HepG2 (cell line): ENCODE data around the gene SPI1. TPM values are rescaled to one million over a fixed set of nuclear protein-coding genes. Genes with fewer than 3 reads are reported as not detected.

Experiments used
- CREM ChIP-seq, 2 experiments: sonication (generic) in 1 of 2; formaldehyde crosslinking in 1 of 2; IDR thresholded peaks; 2 replicates each; pipeline versions ENCODE4 v1.4.0 to v1.6.1; 2016 to 2020; ENCODE audit warnings: antibody characterized with exemption in 1 of 2, mild to moderate bottlenecking in 1 of 2, missing genetic modification reagents in 1 of 2
- IRF2 ChIP-seq: IDR thresholded peaks from 2 replicates; pipeline ENCODE4 v1.6.1; 2018; ENCODE audit warnings: missing genetic modification reagents, missing compliant biosample characterization
- MZF1 ChIP-seq: sonication (generic); formaldehyde crosslinking; IDR thresholded peaks from 2 replicates; pipeline ENCODE4 v1.8.1; 2023; ENCODE audit warnings: mild to moderate bottlenecking, missing genetic modification reagents, borderline replicate concordance
- POLR2G ChIP-seq: fragments of 200-400 bp; formaldehyde crosslinking; IDR thresholded peaks from 2 replicates; pipeline ENCODE4 v1.6.1; 2018; ENCODE audit warnings: mild to moderate bottlenecking, low read depth, low read length, moderate library complexity
- SAP130 ChIP-seq: IDR thresholded peaks from 2 replicates; pipeline ENCODE4 v1.6.1; 2016; ENCODE audit warnings: low read depth
- SIN3A ChIP-seq: IDR thresholded peaks from 2 replicates; pipeline ENCODE4 v1.6.1; 2011; ENCODE audit warnings: low read depth, mild to moderate bottlenecking, control low read depth, low read length, borderline replicate concordance
- SP1 ChIP-seq, 2 experiments: fragments of 450-650 bp in 1 of 2; sonication (generic) in 1 of 2; formaldehyde crosslinking in 1 of 2; IDR thresholded peaks; 2 replicates each; pipeline versions ENCODE4 v1.4.0 to v1.6.1; 2016 to 2020; ENCODE audit warnings: missing genetic modification reagents in 1 of 2
- SP2 ChIP-seq: sonication (generic); formaldehyde crosslinking; IDR thresholded peaks from 2 replicates; pipeline ENCODE4 v1.5.1; 2020; ENCODE audit warnings: mild to moderate bottlenecking, missing genetic modification reagents
- TCF7 ChIP-seq: sonication (generic); IDR thresholded peaks from 2 replicates; pipeline ENCODE4 v1.6.1; 2016; ENCODE audit warnings: antibody characterized with exemption, low read depth
- TEAD3 ChIP-seq: optimal IDR thresholded peaks from 2 replicates; pipeline ENCODE3; 2016; ENCODE audit warnings: borderline replicate concordance
- ZC3H4 ChIP-seq: sonication (generic); formaldehyde crosslinking; IDR thresholded peaks from 2 replicates; pipeline ENCODE4 v1.4.0; 2020; ENCODE audit warnings: missing genetic modification reagents, borderline replicate concordance
- ZNF605 ChIP-seq: sonication (generic); formaldehyde crosslinking; IDR thresholded peaks from 2 replicates; pipeline ENCODE4 v1.8.0; 2022; ENCODE audit warnings: mild to moderate bottlenecking, missing genetic modification reagents
- ZZZ3 ChIP-seq: sonication (generic); formaldehyde crosslinking; IDR thresholded peaks from 2 replicates; pipeline ENCODE4 v1.4.0; 2020; ENCODE audit warnings: missing genetic modification reagents, mild to moderate bottlenecking, borderline replicate concordance
- polyA plus RNA-seq, 8 experiments: library from polyadenylated mRNA; depleted of rRNA in 3 of 8; stranded (reverse) in 7 of 8; unstranded in 1 of 8; fragments of >200 nt; fragmentation: Illumina TruSeq in 4 of 8; extraction: Trizol in 4 of 8; gene quantifications; 2 replicates each; pipeline versions ENCODE4 v1.2.1 to v1.2.3, GENCODE V29; 2011 to 2016; ENCODE audit warnings: low read depth in 4 of 8, missing spikeins in 1 of 8, mixed read lengths in 1 of 8; ENCODE audit not compliant: insufficient read depth in 1 of 8
- total RNA-seq, 5 experiments: library from RNA; depleted of rRNA; stranded (reverse); fragments of >200 nt; fragmentation: Illumina TruSeq; extraction: Trizol; gene quantifications; 2 replicates each; pipeline ENCODE4 v1.2.3, GENCODE V29; 2016; ENCODE audit warnings: low read depth in 1 of 5
- TF ChIP-seq, protein P1 (sequence below): sonication (generic); formaldehyde crosslinking; IDR thresholded peaks from 2 replicates; pipeline ENCODE4 v1.4.0; 2020; ENCODE audit warnings: mild to moderate bottlenecking, missing genetic modification reagents
- TF ChIP-seq, protein P2 (sequence below): sonication (generic); formaldehyde crosslinking; IDR thresholded peaks from 2 replicates; pipeline ENCODE4 v1.5.0; 2020; ENCODE audit warnings: missing genetic modification reagents
- TF ChIP-seq, protein P3 (sequence below): sonication (generic); formaldehyde crosslinking; conservative IDR thresholded peaks from 2 replicates; pipeline ENCODE4 v1.4.0; 2020; ENCODE audit warnings: mild to moderate bottlenecking, missing genetic modification reagents, moderate library complexity

Gene SPI1
- total and polyA plus RNA-seq, 2 of the 13 experiments (the other 11 are each of a cell fraction or from before 2014, with no cell fraction given) = not detected

DNA sequence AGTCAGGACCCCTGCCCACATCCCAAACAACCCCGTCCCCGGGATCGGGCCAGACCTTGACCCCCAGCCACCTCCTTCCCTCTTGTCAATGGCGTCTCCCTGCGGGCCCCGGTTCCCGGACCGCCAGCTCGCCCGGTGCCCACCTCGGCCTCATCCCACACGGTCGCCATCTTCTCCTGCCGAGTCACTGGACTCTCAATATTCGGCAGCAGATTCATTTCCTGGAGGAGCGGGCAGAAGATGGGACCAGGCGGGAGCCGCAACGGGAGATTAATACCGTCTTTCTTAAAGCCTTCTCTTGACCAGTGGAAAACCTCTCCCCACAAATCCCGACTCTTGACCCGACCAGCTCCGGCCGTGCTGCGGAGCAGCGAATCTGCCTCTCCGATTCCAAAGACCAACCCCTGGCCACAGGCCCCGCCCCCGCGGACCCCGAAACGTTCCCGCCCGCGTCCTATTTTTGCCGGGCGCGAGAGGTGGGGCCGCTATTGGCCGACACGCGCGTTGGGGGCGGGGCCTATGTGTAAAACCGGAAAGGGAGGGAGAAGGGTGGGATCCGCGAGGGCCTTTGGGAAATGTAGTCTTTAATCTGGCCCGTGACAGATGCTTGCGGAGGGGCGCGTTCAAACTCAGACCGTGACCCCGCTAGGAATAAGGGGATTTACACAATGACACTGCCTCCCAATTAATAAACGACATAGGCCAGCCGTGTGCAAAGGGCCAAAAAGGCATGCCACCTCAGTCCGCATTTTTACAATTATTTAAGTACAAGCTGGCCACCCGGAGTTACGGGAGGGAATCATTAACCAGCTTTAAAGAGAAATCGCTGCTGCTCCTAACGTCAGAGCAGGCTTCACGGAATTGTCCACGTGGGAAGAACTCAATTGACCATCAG lies 48.0 kb upstream of the SPI1 start, which contains the start of gene PSMC3 (continued):
- TF ChIP-seq, protein P1, sequence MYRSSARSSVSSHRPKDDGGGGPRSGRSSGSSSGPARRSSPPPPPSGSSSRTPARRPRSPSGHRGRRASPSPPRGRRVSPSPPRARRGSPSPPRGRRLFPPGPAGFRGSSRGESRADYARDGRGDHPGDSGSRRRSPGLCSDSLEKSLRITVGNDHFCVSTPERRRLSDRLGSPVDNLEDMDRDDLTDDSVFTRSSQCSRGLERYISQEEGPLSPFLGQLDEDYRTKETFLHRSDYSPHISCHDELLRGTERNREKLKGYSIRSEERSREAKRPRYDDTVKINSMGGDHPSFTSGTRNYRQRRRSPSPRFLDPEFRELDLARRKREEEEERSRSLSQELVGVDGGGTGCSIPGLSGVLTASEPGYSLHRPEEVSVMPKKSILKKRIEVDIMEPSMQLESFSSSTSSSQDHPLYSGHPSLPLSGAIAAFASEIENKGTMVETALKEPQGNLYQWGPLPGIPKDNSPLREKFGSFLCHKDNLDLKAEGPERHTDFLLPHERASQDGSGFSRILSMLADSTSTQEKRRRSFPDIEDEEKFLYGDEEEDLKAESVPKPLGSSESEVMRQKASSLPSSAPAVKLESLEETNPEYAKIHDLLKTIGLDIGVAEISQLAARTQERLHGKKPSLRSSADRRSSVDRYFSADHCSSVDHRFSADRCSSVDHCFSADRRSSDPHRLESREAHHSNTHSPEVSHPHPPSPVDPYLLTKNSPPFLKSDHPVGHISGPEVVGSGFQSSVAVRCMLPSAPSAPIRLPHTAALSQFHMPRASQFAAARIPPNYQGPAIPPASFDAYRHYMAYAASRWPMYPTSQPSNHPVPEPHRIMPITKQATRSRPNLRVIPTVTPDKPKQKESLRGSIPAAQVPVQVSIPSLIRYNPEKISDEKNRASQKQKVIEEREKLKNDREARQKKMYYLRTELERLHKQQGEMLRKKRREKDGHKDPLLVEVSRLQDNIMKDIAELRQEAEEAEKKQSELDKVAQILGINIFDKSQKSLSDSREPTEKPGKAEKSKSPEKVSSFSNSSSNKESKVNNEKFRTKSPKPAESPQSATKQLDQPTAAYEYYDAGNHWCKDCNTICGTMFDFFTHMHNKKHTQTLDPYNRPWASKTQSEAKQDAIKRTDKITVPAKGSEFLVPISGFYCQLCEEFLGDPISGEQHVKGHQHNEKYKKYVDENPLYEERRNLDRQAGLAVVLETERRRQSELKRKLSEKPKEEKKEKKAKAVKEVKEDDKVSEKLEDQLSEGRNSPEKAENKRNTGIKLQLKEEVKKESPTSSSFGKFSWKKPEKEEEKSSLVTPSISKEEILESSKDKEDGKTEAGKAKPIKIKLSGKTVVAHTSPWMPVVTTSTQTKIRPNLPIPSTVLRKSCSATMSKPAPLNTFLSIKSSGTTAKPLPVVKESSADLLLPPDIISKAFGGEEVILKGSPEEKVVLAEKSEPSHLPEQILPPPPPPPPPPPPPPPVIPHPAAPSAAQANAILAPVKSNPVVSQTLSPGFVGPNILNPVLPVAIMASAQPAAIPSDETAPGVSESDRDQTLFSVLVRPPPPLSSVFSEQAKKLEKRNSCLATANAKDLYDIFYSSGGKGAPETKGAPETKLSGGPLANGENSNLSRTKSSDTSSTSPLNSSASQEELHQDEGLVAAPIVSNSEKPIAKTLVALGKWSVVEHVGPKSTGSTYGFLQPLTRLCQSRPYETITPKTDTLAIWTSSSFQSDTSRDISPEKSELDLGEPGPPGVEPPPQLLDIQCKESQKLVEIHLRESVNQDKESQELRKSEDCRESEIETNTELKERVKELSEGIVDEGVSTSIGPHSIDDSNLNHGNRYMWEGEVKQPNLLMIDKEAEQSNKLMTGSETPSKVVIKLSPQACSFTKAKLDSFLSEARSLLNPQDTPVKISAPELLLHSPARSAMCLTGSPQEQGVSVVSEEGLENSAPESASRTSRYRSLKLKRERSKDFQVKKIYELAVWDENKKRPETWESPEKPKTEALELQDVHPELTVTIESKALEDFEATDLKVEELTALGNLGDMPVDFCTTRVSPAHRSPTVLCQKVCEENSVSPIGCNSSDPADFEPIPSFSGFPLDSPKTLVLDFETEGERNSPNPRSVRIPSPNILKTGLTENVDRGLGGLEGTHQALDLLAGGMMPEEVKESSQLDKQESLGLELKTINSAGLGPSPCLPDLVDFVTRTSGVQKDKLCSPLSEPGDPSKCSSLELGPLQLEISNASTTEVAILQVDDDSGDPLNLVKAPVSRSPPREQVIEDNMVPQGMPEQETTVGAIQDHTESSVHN (CRISPR knock-in tag) = peak; percentile 91
- TF ChIP-seq ZNF605 (no peak; the same call in 1 of the 2 replicates), SAP130 (CRISPR knock-in tag) (peak; percentile 73), ZC3H4 (no peak), POLR2G (peak; percentile 89), TEAD3 (CRISPR knock-in tag) (peak; percentile 6), ZZZ3 (no peak; the same call in 1 of the 2 replicates), IRF2 (CRISPR knock-in tag) (peak; percentile 79; the same call in 1 of the 2 replicates), CREM (IDR thresholded peaks at IDR 0.05) (peak; percentile 84), CREM (CRISPR knock-in tag; IDR thresholded peaks at IDR 0.05) (no peak), TCF7 (no peak), SP2 (CRISPR knock-in tag) (peak; percentile 90), MZF1 (no peak), SP1 (IDR thresholded peaks at IDR 0.05) (no peak), SP1 (CRISPR knock-in tag; IDR thresholded peaks at IDR 0.05) (peak; percentile 97), SIN3A (peak; percentile 56; the same call in 1 of the 2 replicates)
- TF ChIP-seq, protein P2, sequence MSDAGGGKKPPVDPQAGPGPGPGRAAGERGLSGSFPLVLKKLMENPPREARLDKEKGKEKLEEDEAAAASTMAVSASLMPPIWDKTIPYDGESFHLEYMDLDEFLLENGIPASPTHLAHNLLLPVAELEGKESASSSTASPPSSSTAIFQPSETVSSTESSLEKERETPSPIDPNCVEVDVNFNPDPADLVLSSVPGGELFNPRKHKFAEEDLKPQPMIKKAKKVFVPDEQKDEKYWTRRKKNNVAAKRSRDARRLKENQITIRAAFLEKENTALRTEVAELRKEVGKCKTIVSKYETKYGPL (CRISPR knock-in tag) = 0 out of 2 replicates have a peak, but pooled peaks have one; percentile 51
- TF ChIP-seq, protein P3, sequence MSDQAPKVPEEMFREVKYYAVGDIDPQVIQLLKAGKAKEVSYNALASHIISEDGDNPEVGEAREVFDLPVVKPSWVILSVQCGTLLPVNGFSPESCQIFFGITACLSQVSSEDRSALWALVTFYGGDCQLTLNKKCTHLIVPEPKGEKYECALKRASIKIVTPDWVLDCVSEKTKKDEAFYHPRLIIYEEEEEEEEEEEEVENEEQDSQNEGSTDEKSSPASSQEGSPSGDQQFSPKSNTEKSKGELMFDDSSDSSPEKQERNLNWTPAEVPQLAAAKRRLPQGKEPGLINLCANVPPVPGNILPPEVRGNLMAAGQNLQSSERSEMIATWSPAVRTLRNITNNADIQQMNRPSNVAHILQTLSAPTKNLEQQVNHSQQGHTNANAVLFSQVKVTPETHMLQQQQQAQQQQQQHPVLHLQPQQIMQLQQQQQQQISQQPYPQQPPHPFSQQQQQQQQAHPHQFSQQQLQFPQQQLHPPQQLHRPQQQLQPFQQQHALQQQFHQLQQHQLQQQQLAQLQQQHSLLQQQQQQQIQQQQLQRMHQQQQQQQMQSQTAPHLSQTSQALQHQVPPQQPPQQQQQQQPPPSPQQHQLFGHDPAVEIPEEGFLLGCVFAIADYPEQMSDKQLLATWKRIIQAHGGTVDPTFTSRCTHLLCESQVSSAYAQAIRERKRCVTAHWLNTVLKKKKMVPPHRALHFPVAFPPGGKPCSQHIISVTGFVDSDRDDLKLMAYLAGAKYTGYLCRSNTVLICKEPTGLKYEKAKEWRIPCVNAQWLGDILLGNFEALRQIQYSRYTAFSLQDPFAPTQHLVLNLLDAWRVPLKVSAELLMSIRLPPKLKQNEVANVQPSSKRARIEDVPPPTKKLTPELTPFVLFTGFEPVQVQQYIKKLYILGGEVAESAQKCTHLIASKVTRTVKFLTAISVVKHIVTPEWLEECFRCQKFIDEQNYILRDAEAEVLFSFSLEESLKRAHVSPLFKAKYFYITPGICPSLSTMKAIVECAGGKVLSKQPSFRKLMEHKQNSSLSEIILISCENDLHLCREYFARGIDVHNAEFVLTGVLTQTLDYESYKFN (CRISPR knock-in tag) = no peak; the same call in 1 of the 2 replicates
